Measurements from ENCODE around the gene ATP2C2.

DNA sequence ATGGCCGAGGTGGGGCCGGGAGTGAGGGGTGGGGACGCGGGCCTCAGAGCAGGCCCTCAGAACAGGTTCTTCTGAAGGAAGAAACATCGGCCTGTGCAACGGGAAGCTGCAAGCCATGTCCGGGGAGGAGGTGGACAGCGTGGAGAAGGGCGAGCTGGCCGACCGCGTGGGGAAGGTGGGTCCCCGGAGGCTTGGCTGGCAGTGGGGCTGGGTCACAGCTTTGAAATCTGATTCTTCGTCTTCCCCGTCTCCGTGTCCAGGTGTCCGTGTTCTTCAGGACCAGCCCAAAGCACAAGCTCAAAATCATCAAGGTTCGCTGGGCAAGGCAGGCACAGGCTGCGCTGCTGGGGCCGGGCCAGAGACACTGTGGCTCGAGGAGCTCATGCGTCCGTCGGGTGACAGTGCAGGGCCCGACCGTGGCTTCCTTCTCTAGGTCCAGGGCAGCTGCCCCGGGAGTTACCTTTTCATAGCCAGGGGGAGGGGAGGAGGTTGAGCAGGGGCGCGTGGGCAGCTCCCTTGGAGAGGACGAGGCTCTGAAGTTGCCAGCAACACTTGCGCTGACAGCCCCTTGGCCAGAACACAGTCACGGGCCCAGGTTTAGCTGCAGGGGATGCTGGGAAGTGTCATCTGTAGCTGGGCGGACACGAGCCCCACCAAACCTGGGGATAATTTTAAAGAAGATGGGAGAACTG is 84.9 kb downstream of the ATP2C2 start:
- TF ChIP-seq, protein P1, sequence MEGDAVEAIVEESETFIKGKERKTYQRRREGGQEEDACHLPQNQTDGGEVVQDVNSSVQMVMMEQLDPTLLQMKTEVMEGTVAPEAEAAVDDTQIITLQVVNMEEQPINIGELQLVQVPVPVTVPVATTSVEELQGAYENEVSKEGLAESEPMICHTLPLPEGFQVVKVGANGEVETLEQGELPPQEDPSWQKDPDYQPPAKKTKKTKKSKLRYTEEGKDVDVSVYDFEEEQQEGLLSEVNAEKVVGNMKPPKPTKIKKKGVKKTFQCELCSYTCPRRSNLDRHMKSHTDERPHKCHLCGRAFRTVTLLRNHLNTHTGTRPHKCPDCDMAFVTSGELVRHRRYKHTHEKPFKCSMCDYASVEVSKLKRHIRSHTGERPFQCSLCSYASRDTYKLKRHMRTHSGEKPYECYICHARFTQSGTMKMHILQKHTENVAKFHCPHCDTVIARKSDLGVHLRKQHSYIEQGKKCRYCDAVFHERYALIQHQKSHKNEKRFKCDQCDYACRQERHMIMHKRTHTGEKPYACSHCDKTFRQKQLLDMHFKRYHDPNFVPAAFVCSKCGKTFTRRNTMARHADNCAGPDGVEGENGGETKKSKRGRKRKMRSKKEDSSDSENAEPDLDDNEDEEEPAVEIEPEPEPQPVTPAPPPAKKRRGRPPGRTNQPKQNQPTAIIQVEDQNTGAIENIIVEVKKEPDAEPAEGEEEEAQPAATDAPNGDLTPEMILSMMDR (IDR thresholded peaks at IDR 0.05): no peak
- no peak for TF ChIP-seq POLR2A (IDR thresholded peaks at IDR 0.05)
- TF ChIP-seq POLR2AphosphoS5 (IDR thresholded peaks at IDR 0.05): no peak
